ENCODE data around the gene KCNQ5. TPM values are rescaled to one million over a fixed set of nuclear protein-coding genes. Genes with fewer than 3 reads are reported as not detected.

KCNQ5 gene
- total RNA-seq, 1 experiment from 2014 or later = 0.07 TPM

DNA sequence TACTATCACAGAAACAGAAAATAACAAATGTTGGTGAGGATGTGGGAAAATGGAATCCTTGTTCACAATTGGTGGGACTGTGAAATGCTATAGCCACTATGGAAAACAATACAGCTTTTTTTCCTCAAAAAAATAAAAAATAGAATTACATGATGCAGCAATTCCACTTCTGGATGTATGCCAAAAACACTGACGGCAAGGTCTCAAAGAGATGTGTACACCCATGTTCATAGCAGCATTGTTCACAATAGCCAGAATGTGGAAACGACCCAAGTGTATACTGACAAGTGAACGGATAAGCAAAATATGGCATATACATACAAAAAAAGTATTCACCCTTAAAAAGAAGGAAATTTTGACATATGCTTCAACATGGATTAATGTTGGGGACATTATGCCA lies 390.1 kb downstream of the KCNQ5 start:
- H3K79me2 ChIP-seq (ENCODE audit: insufficient read depth, low read length) = no peaks in the 10 kb centered on the region
- H3K4me3 Mint-ChIP-seq = no peak overlapping the region
- H2BK5ac ChIP-seq (ENCODE audit: insufficient read length, low read length) = no peak overlapping the region
- H3T11ph ChIP-seq (ENCODE audit: low read length) = no peak overlapping the region
- H3K27ac Mint-ChIP-seq = no peak overlapping the region
- no peaks in the 10 kb centered on the region for H3K23me2 ChIP-seq (ENCODE audit: insufficient read length, low read depth, low read length, poor library complexity, severe bottlenecking)
- no peaks in the 10 kb centered on the region for H3K27me3 Mint-ChIP-seq (ENCODE audit: low read depth)
- TF ChIP-seq, protein P1, sequence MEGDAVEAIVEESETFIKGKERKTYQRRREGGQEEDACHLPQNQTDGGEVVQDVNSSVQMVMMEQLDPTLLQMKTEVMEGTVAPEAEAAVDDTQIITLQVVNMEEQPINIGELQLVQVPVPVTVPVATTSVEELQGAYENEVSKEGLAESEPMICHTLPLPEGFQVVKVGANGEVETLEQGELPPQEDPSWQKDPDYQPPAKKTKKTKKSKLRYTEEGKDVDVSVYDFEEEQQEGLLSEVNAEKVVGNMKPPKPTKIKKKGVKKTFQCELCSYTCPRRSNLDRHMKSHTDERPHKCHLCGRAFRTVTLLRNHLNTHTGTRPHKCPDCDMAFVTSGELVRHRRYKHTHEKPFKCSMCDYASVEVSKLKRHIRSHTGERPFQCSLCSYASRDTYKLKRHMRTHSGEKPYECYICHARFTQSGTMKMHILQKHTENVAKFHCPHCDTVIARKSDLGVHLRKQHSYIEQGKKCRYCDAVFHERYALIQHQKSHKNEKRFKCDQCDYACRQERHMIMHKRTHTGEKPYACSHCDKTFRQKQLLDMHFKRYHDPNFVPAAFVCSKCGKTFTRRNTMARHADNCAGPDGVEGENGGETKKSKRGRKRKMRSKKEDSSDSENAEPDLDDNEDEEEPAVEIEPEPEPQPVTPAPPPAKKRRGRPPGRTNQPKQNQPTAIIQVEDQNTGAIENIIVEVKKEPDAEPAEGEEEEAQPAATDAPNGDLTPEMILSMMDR (conservative IDR thresholded peaks at IDR 0.05) = no peak
- H4K5ac ChIP-seq (ENCODE audit: insufficient read length, low read depth, low read length) = no peak overlapping the region
- H3K4ac ChIP-seq (ENCODE audit: low read depth, low read length) = no peak overlapping the region
- H2BK120ac ChIP-seq (ENCODE audit: low read depth, low read length, poor library complexity, severe bottlenecking) = no peak overlapping the region
- H3K9me3 ChIP-seq (ENCODE audit: control insufficient read depth, low read depth, low read length) = no peaks in the 10 kb centered on the region
- H3K23ac ChIP-seq (ENCODE audit: insufficient read length, low read depth, low read length) = no peak overlapping the region
- no peaks in the 10 kb centered on the region for H3K4me1 Mint-ChIP-seq
- H2BK15ac ChIP-seq (ENCODE audit: low read depth, low read length) = no peak overlapping the region
- WGBS (ENCODE audit: extremely low coverage, insufficient read length, low lambda C conversion rate) = no CpG with 5 or more reads among the region's 3 CpGs
- H3K4me1 ChIP-seq (ENCODE audit: insufficient read depth, low read length) = no peaks in the 10 kb centered on the region
- no peak overlapping the region for H2AK5ac ChIP-seq (ENCODE audit: insufficient read length, low read length)
- H3K14ac ChIP-seq (ENCODE audit: insufficient read depth, low read length) = no peak overlapping the region
- H3K36me3 Mint-ChIP-seq (ENCODE audit: insufficient read depth in 1 of 3, low read depth in 3 of 3) = no peaks in the 10 kb centered on the region
- no peak for DNase-seq
- H4K8ac ChIP-seq (replicated peaks; ENCODE audit: insufficient read length, low read depth, low read length) = no peak overlapping the region
- H4K91ac ChIP-seq (ENCODE audit: insufficient read length, low read depth, low read length) = no peak overlapping the region
- H2BK12ac ChIP-seq (ENCODE audit: insufficient read length, low read depth, low read length) = no peak overlapping the region
- no peak overlapping the region for H3K27ac ChIP-seq (ENCODE audit: insufficient read length, low read depth, low read length)
- no peak overlapping the region for H3K18ac ChIP-seq (ENCODE audit: insufficient read length, low read depth, low read length)
- H3K56ac ChIP-seq (ENCODE audit: insufficient read length, low read depth, low read length) = no peak overlapping the region
- H3K4me2 ChIP-seq (ENCODE audit: insufficient read depth, insufficient read length, low read length) = no peak overlapping the region
- H2AFZ ChIP-seq (ENCODE audit: low read length) = no peak overlapping the region
- no peaks in the 10 kb centered on the region for H3K79me1 ChIP-seq (ENCODE audit: insufficient read depth, low read depth, low read length, poor library complexity, severe bottlenecking)
- H2BK20ac ChIP-seq (ENCODE audit: low read depth, low read length, poor library complexity, severe bottlenecking) = no peak overlapping the region
- no peaks in the 10 kb centered on the region for H3K27me3 ChIP-seq (ENCODE audit: insufficient read depth, low read length)
- H3K9ac ChIP-seq (ENCODE audit: extremely low read depth, insufficient read length, low read length) = no peak overlapping the region
- no peaks in the 10 kb centered on the region for H4K20me1 ChIP-seq (ENCODE audit: control insufficient read depth, insufficient read depth, insufficient read length)
- no peaks in the 10 kb centered on the region for H3K9me3 Mint-ChIP-seq

Data from H9 (cell line).